Endodermal cell (in vitro differentiated cells): Measurements from ENCODE around the gene C16orf74. TPM values are rescaled to one million over a fixed set of nuclear protein-coding genes. Genes with fewer than 3 reads are reported as not detected.

Experiments
- DNase-seq: peaks from one replicate; pipeline ENCODE4 v3.0.0-alpha.2; 2017
- H3K27ac ChIP-seq: 2 replicates; pipeline ENCODE4 v1.5.1; 2013; ENCODE audit warnings: mild to moderate bottlenecking, low read depth, low read length, moderate library complexity
- H3K27me3 ChIP-seq: 2 replicates; pipeline ENCODE4 v1.6.1; 2013; ENCODE audit warnings: mild to moderate bottlenecking, low read length, moderate library complexity; ENCODE audit not compliant: insufficient read depth, control insufficient read depth, poor library complexity, severe bottlenecking
- H3K36me3 ChIP-seq: 2 replicates; pipeline ENCODE4 v1.7.0; 2013; ENCODE audit warnings: mild to moderate bottlenecking, low read length, moderate library complexity; ENCODE audit not compliant: control insufficient read depth, insufficient read depth
- H3K4me1 ChIP-seq: one replicate; pipeline ENCODE4 v1.7.0; 2013; ENCODE audit warnings: low read length; ENCODE audit not compliant: control insufficient read depth, insufficient read depth
- H3K4me3 ChIP-seq: 2 replicates; pipeline ENCODE4 v1.5.1; 2013; ENCODE audit warnings: mild to moderate bottlenecking, low read length, moderate library complexity
- H3K9ac ChIP-seq: 2 replicates; pipeline ENCODE4 v1.6.1; 2013; ENCODE audit warnings: mild to moderate bottlenecking, low read length, moderate library complexity; ENCODE audit not compliant: poor library complexity, severe bottlenecking; ENCODE audit errors: extremely low read depth
- H3K9me3 ChIP-seq: 2 replicates; pipeline ENCODE4 v1.6.1; 2013; ENCODE audit warnings: mild to moderate bottlenecking, low read length, moderate library complexity; ENCODE audit not compliant: control insufficient read depth
- H3K27ac Mint-ChIP-seq: 2 replicates; pipeline ENCODE4 v1.8.0; 2020; ENCODE audit warnings: mixed read lengths
- H3K27me3 Mint-ChIP-seq: 2 replicates; pipeline ENCODE4 v1.8.0; 2021; ENCODE audit warnings: mild to moderate bottlenecking, mixed read lengths; ENCODE audit not compliant: insufficient read depth
- H3K36me3 Mint-ChIP-seq: 2 replicates; pipeline ENCODE4 v1.8.0; 2020; ENCODE audit warnings: low read depth, mixed read lengths
- H3K4me1 Mint-ChIP-seq: 2 replicates; pipeline ENCODE4 v1.8.0; 2020; ENCODE audit warnings: mixed read lengths
- H3K4me3 Mint-ChIP-seq: 2 replicates; pipeline ENCODE4 v1.8.0; 2020; ENCODE audit warnings: mild to moderate bottlenecking, moderate library complexity, mixed read lengths
- H3K9me3 Mint-ChIP-seq: 2 replicates; pipeline ENCODE4 v1.8.0; 2020; ENCODE audit warnings: mild to moderate bottlenecking, mixed read lengths
- CTCF ChIP-seq: fragments of 200-600 bp; sonication (generic); conservative IDR thresholded peaks from 2 replicates; pipeline ENCODE4 v1.5.0; 2021; ENCODE audit warnings: antibody characterized with exemption, mild to moderate bottlenecking
- WGBS, 2 experiments: methylation state at CpG; one replicate each; pipeline versions ENCODE4 v1.1.5 to v1.1.7; 2013; ENCODE audit warnings: missing lambda C conversion rate in 2 of 2, mixed read lengths in 1 of 2; ENCODE audit not compliant: insufficient coverage in 1 of 2, insufficient read length in 1 of 2; 5-methylcytosine and 5-hydroxymethylcytosine counted together
- total RNA-seq, 2 donors: library from RNA; stranded (reverse); fragmentation: NEBNext Ultra II Directional in 1 of 2; extraction: Animal tissue kit (Norgen Biotek cat#: 25700) in 1 of 2; gene quantifications; 2 replicates in 1 of 2; 3 replicates in 1 of 2; pipeline ENCODE4 v1.2.1, GENCODE V29; 2021

C16orf74 gene
- total RNA-seq, 2 donors from 2014 or later = 3.6 to 7.4 TPM

GRCh38 chr16:85664580-85665372 lies 86.1 kb downstream of the C16orf74 start:
- Mint-ChIP-seq H3K9me3 (no peaks in the 10 kb centered on the region), H3K27me3 (no peaks in the 10 kb centered on the region), H3K36me3 (peaks cover 84% of the 10 kb centered on the region), H3K4me1 (no peaks in the 10 kb centered on the region), H3K4me3 (no peak overlapping the region), H3K27ac (peak overlapping the region; percentile 4)
- Histone ChIP-seq H3K9me3 (no peaks in the 10 kb centered on the region), H3K9ac (no peak overlapping the region), H3K4me3 (no peak overlapping the region), H3K27ac (no peak overlapping the region), H3K36me3 (peaks cover 94% of the 10 kb centered on the region), H3K4me1 (no peaks in the 10 kb centered on the region), H3K27me3 (no peaks in the 10 kb centered on the region)
- DNase-seq = no peak
- TF ChIP-seq CTCF = no peak
- WGBS, 2 experiments = 93 to 95% methylated on average over 27 of the region's 27 CpGs

- Mint-ChIP-seq H3K36me3 (peaks cover 85% of the 10 kb centered on the region), H3K9me3 (no peaks in the 10 kb centered on the region), H3K27ac (no peak overlapping the region), H3K4me3 (no peak overlapping the region), H3K27me3 (no peaks in the 10 kb centered on the region), H3K4me1 (no peaks in the 10 kb centered on the region)
- peaks cover 93% of the 10 kb centered on the region for H3K36me3 ChIP-seq
- H3K4me1 ChIP-seq = no peaks in the 10 kb centered on the region
- no peak overlapping the region for H3K9ac ChIP-seq
- no peaks in the 10 kb centered on the region for H3K9me3 ChIP-seq
- no peak for DNase-seq
- 93 to 99% methylated on average over 10 to 12 of the region's 12 CpGs for WGBS, 2 experiments
- no peak overlapping the region for H3K27ac ChIP-seq
- H3K27me3 ChIP-seq = no peaks in the 10 kb centered on the region
- H3K4me3 ChIP-seq = no peak overlapping the region
- no peak for TF ChIP-seq CTCF
Observed at GRCh38 chr16:85663891-85664321, 87.0 kb downstream of the C16orf74 start.

- Histone ChIP-seq H3K36me3 (peaks cover 93% of the 10 kb centered on the region), H3K27ac (peak overlapping the region; percentile 98), H3K4me3 (no peak overlapping the region), H3K27me3 (no peaks in the 10 kb centered on the region), H3K9ac (no peak overlapping the region), H3K9me3 (no peaks in the 10 kb centered on the region), H3K4me1 (no peaks in the 10 kb centered on the region)
- Mint-ChIP-seq H3K4me3 (no peak overlapping the region), H3K4me1 (no peaks in the 10 kb centered on the region), H3K36me3 (peaks cover 85% of the 10 kb centered on the region), H3K27me3 (no peaks in the 10 kb centered on the region), H3K27ac (no peak overlapping the region), H3K9me3 (no peaks in the 10 kb centered on the region)
- 97% methylated on average over 36 to 38 of the region's 38 CpGs for WGBS, 2 experiments
- no peak for TF ChIP-seq CTCF
- no peak for DNase-seq
Observed at GRCh38 chr16:85662976-85663830, 87.7 kb downstream of the C16orf74 start.
